CD1c-positive myeloid dendritic cell (primary cell): ENCODE data around the gene LMAN1L.

Experiments
- DNase-seq: peaks from one replicate; pipeline ENCODE4 v3.0.0-alpha.2; 2016; ENCODE audit errors: extremely low spot score

LMAN1L gene

DNA sequence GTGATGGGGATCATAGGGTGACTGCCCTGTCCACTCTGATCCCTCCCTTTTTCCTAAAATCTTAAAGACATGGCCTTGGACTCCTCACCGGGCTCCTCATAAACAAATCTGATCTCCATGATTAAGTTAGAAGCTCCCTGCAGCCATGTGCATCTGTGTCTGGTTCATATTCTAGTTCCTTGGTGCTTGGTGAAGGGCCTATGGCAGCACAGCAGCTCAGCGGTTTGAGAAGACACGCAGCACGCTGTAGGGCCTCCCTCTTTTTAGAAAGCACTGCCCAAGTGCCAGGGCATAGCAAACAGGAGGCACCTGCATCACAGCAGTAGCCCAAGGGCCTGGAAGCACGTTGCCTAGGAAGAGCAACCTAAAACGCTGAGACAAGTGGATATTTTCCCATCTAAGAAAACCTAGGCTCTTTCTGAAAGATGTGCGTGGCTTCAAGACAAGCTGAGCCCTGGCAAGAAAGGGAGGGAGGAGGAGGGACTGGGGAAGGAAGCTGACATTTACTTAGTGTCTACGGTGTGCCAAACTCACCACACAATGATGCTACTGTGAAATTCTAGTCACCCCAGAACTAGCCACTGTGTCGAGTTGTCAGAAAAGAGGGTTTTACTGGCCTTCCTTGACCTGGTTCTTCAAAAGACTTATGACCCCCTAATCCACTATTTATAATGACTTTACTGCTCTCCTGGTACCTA, 45.2 kb downstream of the LMAN1L start:
- DNase-seq, result no peak

- peak; percentile 11 for DNase-seq
Measured at GRCh38 chr15:74858369-74858740, 45.7 kb downstream of the LMAN1L start.

DNA sequence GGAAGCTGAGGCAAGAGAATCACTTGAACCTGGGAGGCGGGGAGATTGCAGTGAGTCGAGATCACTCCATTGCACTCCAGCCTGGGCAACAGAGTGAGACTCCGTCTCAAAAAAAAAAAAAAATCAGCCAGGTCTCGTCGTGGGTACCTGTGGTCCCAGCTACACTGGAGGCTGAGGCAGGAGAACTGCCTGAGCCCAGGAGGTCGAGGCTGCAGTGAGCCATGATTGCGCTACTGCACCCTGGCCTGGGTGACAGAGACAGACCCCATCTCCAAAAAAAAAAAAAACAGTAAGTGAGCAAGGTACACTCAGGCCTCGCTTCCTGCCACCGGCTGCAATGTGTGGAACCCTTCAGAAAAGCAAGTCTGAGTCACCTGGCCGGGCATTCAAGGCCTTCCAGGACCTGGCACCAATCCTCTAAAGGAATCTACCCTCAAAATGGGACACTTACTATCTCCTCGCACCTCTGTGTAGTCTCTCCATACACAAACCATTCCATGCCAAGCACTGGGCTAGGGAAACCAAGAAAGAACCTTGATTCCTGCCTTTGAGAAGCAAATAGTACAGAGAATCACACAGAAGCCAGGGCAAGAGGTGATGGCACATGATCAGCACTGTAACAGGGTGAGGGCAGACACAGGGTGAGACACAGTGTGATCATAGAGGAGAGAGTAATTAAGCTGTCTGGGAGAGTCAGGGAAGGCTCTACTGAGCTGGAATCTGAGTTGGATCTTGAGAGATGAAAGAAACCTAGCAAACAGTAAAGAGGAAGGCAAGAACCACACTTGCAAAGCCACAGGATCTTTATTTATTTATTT, 50.8 kb downstream of the LMAN1L start:
- no peak for DNase-seq

DNA sequence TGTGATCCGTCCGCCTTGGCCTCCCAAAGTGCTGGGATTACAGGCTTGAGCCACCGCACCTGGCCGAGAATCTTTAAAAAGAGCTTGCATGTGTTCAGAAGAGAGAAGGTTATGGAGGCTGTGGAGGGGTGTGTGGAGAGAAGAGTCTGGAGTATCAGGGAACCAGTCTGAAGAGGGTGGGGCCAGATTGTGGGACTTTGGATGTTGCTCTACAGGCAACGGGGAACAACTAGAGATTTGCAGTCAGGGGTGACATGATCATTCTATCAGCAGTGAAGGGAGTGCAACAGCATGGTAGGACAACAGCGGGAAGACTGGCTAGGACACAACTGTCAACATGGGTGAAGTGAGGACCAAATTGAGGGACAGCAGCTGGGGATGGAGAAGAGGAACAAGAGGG, 51.7 kb downstream of the LMAN1L start:
- no peak for DNase-seq

- no peak for DNase-seq
Measured at GRCh38 chr15:74865316-74865715, 52.7 kb downstream of the LMAN1L start.

DNA sequence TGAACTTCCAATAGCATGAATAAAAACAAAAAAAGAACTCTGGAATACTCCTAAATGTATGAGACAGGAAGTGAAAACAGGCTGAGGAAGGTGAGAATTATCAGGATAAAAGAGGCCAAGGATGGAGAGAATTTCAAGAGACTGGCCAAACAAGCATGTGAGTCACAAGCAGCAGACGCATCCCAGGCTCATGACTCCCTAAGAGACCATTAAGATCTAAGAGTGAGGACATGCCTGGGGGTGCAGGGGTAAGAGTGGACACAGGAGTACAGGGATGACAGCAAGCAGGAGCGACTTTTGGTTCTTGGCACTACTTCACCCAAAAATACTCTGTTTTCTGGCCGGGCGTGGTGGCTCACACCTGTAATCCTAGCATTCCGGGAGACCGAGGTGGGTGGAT, 53.5 kb downstream of the LMAN1L start:
- peak; percentile 15 for DNase-seq

GRCh38 chr15:74867466-74868038, 54.9 kb downstream of the LMAN1L start:
- no peak for DNase-seq

GRCh38 chr15:74868059-74868458, 55.4 kb downstream of the LMAN1L start:
- peak; percentile 95 for DNase-seq

DNA sequence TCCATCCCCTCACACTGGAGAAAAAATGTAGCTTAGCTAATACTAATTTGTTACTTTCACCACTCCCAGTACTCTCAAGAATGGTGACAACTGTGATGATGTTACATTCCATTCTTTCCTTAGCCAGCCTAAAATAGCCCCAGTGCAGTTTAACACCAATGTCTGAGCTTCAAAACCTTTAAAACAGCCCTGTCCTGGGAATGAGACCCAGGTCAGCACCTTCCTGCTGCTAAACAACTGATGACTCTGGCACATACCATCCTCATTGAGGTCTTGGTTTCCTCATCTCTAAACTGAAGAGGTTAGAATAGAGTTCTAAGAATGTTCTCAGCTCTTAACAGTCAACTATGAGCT, 56.7 kb downstream of the LMAN1L start:
- no peak for DNase-seq

DNA sequence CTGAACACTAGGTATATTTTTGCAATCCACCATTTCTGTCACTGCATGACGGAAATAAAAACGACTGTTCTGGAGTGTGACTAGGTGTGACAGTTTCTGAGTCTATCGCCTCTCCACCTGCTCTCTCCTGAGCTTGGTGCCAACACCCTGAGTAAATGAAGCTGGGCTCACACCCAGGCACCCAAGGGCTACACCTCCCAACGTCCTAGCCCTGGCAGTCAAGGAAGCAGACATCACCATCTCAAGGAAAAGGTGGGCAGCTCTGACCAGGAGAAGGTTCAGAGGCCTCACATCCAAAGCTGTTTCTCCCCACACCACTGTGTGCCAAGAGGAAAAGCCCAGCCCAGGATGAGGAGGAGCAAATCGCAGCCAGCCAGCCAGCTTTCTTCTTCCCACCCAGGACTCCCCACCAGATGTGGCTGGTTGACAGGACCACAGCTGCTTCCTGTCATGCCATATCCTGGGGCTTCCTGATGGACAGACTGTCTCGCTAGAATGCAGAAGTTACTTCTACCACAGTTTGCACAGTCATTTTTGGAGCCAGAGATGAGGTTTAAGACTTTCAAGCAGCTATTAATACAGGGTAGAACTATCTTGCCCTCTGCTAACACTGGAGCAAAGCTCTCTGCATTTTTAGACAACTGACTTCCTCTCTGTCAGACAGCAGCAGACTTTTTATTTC, 57.2 kb downstream of the LMAN1L start:
- peak; percentile 93 for DNase-seq

DNA sequence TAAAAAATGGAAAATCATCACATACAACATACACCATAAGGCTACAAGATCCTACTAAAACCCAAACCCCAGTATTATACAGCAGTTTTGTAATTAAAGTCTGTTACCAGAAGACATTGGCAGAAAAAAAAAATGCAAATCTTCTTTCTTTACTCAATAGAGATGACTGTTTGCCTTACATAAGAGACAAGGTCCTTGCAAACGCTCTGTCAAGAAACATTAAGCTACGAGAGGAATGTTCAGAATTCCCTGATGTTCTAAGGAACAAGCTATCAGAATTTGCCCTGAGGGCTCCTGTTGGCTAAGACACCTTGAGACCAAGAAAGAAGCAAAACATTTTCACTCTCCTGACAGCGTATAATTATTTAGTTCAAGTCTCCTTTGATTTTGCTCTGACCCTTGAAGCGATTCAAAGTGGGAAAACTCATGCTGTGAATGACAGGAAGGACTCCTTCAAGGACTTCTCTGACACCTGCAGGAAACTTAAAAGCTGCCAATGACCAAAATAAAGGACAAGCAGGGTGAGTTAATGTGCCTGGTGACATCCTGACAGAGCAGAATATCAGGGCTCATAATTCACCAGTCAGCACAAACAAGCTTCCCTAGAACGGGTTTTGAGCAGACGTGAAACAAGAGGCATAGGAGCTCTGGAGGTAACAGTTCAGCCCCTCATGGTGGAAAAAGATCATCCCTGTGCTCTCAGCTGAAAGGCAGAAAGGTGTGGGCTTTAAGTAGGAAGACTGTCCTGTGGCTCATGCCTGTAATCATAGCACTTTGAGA, 58.0 kb downstream of the LMAN1L start:
- peak; percentile 30 for DNase-seq

DNA sequence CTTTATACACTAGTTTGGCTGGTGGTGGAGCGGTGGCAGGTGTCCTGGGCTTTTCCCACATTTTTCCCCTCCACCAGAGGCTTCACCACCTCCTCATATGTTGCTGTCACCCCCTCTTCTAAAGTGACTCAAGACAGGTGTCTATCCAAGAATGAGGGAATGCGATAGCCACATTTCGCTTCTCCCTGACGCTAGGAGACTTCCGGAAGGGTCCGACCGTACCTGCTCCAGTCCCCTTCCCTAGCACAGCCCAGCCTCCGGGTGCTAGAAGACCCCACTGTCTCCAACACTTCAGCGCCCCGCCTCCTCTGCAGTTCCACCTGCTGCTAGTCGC, 60.0 kb downstream of the LMAN1L start:
- DNase-seq, result no peak

DNA sequence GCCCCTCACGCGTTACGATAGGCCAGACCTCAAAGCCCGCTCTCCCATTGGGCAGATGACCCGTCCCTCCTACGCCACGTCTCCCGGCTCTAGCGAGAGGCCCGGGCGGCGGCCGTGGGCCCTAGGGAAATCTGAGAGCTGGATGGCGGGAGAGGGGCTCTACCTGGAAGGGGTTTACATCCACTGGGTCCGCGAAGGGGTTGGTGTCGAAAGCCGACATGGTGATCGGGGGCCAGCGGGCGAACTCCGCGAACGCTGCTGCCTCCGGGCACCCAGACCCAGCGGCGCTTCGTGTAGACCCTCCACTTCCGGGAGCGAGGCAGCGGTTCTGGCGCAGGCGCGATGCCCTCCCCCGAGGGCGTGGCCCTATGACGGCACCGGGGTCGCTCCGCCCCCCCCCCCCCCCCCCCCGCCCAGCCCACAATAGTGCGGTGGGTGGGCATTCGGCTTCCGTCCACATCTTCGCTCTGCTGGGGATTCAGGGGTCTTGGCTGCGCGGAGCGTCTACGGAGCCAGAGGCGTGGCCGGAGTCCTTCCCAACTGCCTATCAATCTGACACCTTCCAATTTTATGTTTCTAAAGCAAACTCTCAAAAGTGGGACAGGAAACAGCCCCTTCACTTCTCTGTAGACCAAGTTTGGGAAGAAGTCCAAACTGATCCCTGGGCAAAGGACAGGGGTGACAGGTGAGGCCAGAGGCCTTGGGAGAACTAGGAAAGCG, 60.6 kb downstream of the LMAN1L start, which contains the start of gene SCAMP2:
Gene SCAMP2, minus strand, starts transcription at position 330 of the 720 bp plus-strand sequence. Its CDS starts 110 bp downstream, at position 220.
- peak; percentile 95 for DNase-seq

DNA sequence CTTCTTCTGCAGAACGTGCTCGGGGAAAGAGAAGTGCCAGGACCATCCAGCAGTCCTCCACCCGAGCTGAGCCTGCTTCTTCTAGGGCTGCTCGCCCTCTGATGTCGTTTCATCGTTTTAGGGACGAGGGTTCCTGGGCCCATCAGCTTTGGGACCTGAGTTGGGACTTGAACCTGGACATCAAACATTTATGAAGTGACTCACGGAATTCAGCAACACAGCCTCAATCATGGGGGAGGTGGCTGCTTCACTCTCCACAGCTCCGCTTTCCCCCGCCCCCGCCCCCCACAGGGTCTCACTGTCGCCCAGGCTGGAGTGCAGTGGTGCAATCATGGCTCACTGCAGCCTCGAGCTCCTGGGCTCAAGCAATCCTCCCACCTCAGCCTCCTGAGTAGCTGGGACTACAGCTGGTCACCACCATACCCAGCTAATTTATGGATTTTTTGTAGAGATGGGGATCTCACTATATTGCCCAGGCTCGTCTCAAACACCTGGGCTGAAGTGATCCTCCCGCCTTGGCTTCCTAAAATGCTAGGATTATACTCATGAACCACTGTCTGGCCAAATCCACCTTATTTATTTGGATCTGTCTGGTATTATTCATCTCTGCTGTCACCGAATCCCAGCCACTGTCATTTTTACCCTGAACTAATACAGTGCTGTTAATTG, 61.3 kb downstream of the LMAN1L start:
- DNase-seq, result no peak
